MM.1S (cell line): ENCODE measurements around the gene MRPS26.

ENCODE experiments used
- DNase-seq: peaks from one replicate; pipeline ENCODE4 v3.0.0-alpha.2; 2015
- H2AFZ ChIP-seq: fragments of 300-600 bp; sonication (generic); 2 replicates; pipeline ENCODE4 v1.6.0; 2016; ENCODE audit warnings: antibody characterized with exemption, low read length
- H3F3A ChIP-seq: fragments of 300-600 bp; sonication (generic); 2 replicates; pipeline ENCODE4 v1.6.1; 2016; ENCODE audit warnings: mild to moderate bottlenecking, antibody characterized with exemption, low read length, moderate library complexity, mixed read lengths; ENCODE audit not compliant: insufficient read depth
- H3K27ac ChIP-seq: fragments of 300-600 bp; sonication (generic); 2 replicates; pipeline ENCODE4 v1.5.1; 2016; ENCODE audit warnings: mild to moderate bottlenecking, low read length
- H3K27me3 ChIP-seq: fragments of 300-600 bp; sonication (generic); replicated peaks from 2 replicates; pipeline ENCODE4 v1.6.0; 2016; ENCODE audit warnings: low read length; ENCODE audit not compliant: insufficient read depth
- H3K36me3 ChIP-seq: fragments of 300-600 bp; sonication (generic); replicated peaks from 2 replicates; pipeline ENCODE4 v1.6.1; 2016; ENCODE audit warnings: mild to moderate bottlenecking, low read length, mixed read lengths; ENCODE audit not compliant: insufficient read depth
- H3K4me1 ChIP-seq: fragments of 300-600 bp; sonication (generic); 2 replicates; pipeline ENCODE4 v1.6.1; 2016; ENCODE audit warnings: low read length, mixed read lengths
- H3K4me2 ChIP-seq: fragments of 300-600 bp; sonication (generic); 2 replicates; pipeline ENCODE4 v1.6.0; 2016; ENCODE audit warnings: low read depth, low read length
- H3K4me3 ChIP-seq: fragments of 300-600 bp; sonication (generic); 2 replicates; pipeline ENCODE4 v1.5.1; 2016; ENCODE audit warnings: low read length, mixed read lengths
- H3K79me2 ChIP-seq: fragments of 300-600 bp; sonication (generic); 2 replicates; pipeline ENCODE4 v1.6.1; 2016; ENCODE audit warnings: mixed run types, low read length, mixed read lengths
- H3K9ac ChIP-seq: fragments of 300-600 bp; sonication (generic); 2 replicates; pipeline ENCODE4 v1.6.1; 2016; ENCODE audit warnings: low read length, mixed read lengths
- H3K9me2 ChIP-seq: fragments of 300-600 bp; sonication (generic); replicated peaks from 2 replicates; pipeline ENCODE4 v1.6.1; 2016; ENCODE audit warnings: mild to moderate bottlenecking, low read length, mixed read lengths; ENCODE audit not compliant: insufficient read depth
- H3K9me3 ChIP-seq: fragments of 300-600 bp; sonication (generic); replicated peaks from 2 replicates; pipeline ENCODE4 v1.6.1; 2016; ENCODE audit warnings: mild to moderate bottlenecking, low read length, mixed read lengths; ENCODE audit not compliant: insufficient read depth
- H4K20me1 ChIP-seq: fragments of 300-600 bp; sonication (generic); 2 replicates; pipeline ENCODE4 v1.6.1; 2016; ENCODE audit warnings: mild to moderate bottlenecking, low read length, moderate library complexity, mixed read lengths; ENCODE audit not compliant: insufficient read depth
- CTCF ChIP-seq: fragments of 300-600 bp; sonication (generic); IDR thresholded peaks from 2 replicates; pipeline ENCODE4 v1.5.1; 2016; ENCODE audit warnings: antibody characterized with exemption, low read length, mixed read lengths
- EZH2 ChIP-seq: fragments of 300-600 bp; sonication (generic); optimal IDR thresholded peaks from 2 replicates; pipeline ENCODE3; 2017; ENCODE audit warnings: low read depth, mild to moderate bottlenecking, antibody characterized with exemption, low read length, mixed read lengths
- EZH2phosphoT487 ChIP-seq: fragments of 300-600 bp; sonication (generic); IDR thresholded peaks from 2 replicates; pipeline ENCODE4 v1.6.1; 2018; ENCODE audit warnings: antibody characterized with exemption, low read length

The MRPS26 gene

GRCh38 chr20:3031524-3032147, 14.2 kb upstream of the MRPS26 start:
- no peaks in the 10 kb centered on the region for H3K79me2 ChIP-seq
- H3K27ac ChIP-seq, result no peak overlapping the region
- no peaks in the 10 kb centered on the region for H4K20me1 ChIP-seq
- no peaks in the 10 kb centered on the region for H3K9me3 ChIP-seq
- no peak overlapping the region for H3K4me2 ChIP-seq
- no peak overlapping the region for H2AFZ ChIP-seq
- no peaks in the 10 kb centered on the region for H3K27me3 ChIP-seq
- TF ChIP-seq EZH2 (no peak), CTCF (no peak), EZH2phosphoT487 (no peak)
- H3K36me3 ChIP-seq, result no peaks in the 10 kb centered on the region
- H3F3A ChIP-seq, result no peaks in the 10 kb centered on the region
- DNase-seq, result no peak
- H3K4me3 ChIP-seq, result no peak overlapping the region
- H3K4me1 ChIP-seq, result no peaks in the 10 kb centered on the region
- no peaks in the 10 kb centered on the region for H3K9me2 ChIP-seq
- no peak overlapping the region for H3K9ac ChIP-seq

- Histone ChIP-seq H3K36me3 (peaks cover 4% of the 10 kb centered on the region; the same call in 1 of the 2 replicates), H2AFZ (no peak overlapping the region), H3F3A (no peaks in the 10 kb centered on the region), H3K4me3 (no peak overlapping the region), H3K9me3 (no peaks in the 10 kb centered on the region), H4K20me1 (no peaks in the 10 kb centered on the region), H3K27ac (no peak overlapping the region), H3K9ac (no peak overlapping the region), H3K9me2 (no peaks in the 10 kb centered on the region), H3K4me1 (no peaks in the 10 kb centered on the region), H3K4me2 (no peak overlapping the region), H3K27me3 (no peaks in the 10 kb centered on the region), H3K79me2 (no peaks in the 10 kb centered on the region)
- no peak for TF ChIP-seq CTCF
- no peak for TF ChIP-seq EZH2
- TF ChIP-seq EZH2phosphoT487, result no peak
- no peak for DNase-seq
Observed at GRCh38 chr20:3032624-3033023, 13.2 kb upstream of the MRPS26 start.

- Histone ChIP-seq H3K4me1 (no peaks in the 10 kb centered on the region), H3K9me2 (no peaks in the 10 kb centered on the region), H4K20me1 (no peaks in the 10 kb centered on the region), H3F3A (no peaks in the 10 kb centered on the region), H3K27me3 (no peaks in the 10 kb centered on the region), H3K4me3 (no peak overlapping the region), H2AFZ (no peak overlapping the region), H3K4me2 (no peak overlapping the region), H3K9me3 (no peaks in the 10 kb centered on the region), H3K79me2 (no peaks in the 10 kb centered on the region), H3K9ac (no peak overlapping the region), H3K27ac (no peak overlapping the region), H3K36me3 (peaks cover 4% of the 10 kb centered on the region; the same call in 1 of the 2 replicates)
- no peak for DNase-seq
- no peak for TF ChIP-seq CTCF
- no peak for TF ChIP-seq EZH2
- no peak for TF ChIP-seq EZH2phosphoT487
Observed at GRCh38 chr20:3037654-3038053, 8.2 kb upstream of the MRPS26 start.
